NCI-H748 (cell line): ENCODE results near the gene RNF113A.
"Not testable (repeated sequence)": the region's sequence is repeated elsewhere in the genome, so short reads cannot be mapped to it uniquely, and the experiment has no call there.

Experiments
- DNase-seq: peaks from one replicate; lab custom pipeline; 2025; ENCODE audit not compliant: unreplicated experiment; lab: John Stamatoyannopoulos, UW

Gene RNF113A

DNA sequence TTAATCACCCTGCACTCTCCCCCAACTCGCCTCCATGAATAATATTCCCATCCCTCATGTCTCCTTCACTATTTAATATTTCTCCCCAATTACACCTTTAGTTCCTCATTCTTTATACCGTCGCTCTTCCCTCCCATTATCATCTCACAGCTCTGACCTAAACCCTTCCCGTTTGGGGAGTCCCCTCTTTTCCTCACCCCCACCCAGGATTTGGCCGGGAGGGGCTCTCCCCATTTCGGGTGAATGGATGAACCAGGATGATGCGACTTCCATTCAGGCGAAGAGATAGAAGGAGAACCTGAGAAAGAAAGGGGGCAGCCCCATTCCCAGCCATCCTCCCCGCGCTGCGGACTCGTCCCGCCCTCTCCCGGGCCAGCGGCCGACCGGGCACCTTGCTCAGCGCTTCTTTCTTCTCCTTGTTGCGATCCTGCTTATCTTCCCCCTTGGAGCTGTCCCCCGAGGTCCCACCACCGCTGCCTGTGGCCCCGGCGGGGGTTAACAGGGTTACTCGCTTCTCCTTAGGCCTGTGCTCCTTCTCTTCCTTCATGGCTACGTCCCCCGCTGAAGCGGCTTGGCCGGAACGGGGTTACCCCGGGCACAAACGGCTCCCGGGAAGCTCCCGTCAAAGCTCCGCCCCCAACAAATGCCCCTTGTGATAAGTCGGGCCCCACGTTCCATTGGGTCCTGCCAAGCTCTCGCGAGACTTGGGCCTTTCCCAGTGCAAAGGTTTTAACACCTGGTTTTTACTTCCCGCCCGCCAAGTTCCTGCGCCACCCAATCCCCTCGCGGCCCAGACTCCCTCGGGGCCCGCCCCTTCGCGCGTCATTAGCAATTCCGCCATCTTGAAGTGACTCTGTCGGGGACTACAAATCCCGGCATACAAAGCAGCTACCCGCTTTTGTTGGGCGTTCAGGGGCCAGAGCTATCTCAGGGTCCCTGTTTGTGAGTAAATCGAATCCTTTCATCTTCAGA lies 18.9 kb downstream of the RNF113A start, which contains the start of gene UPF3B:
Gene UPF3B, minus strand, starts transcription at position 582 of the 972 bp plus-strand sequence. Its CDS starts 35 bp downstream, at position 547.
- DNase-seq: peak; percentile 100

DNA sequence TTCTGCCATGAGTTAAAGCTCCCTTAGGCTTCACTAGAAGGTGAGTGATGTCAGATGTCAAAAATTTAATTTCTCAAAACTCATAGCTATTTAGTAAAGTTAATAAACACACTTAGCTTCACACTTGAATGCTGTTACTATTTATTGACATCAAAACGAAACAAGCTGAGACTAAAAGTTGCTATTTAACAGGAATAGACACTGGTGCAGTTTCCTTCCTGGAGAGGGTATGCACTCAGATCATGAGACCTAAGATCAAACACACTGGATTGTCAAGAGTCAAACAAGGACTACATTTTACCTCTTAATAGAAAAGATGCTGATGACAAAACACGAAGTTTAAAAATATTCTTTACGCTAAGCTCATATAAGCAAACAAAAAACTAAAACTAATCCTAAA lies 37.6 kb downstream of the RNF113A start:
- no peak for DNase-seq

DNA sequence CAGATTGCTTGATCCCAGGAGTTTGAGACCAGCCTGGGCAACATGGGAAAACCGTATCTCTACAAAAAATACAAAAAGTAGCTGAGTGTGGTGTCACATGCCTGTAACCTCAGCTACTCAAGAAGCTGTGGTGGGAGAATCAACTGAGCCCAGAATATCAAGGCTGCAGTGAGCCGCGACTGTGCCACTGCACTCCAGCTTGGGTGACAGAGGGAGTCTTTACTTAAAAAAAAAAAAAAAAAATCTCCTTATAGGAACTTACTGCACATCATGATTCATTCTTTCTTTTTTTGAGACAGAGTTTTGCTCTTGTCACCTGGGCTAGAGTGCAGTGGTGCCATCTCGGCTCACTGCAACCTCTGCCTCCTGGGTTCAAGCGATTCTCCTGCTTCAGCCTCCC lies 43.1 kb downstream of the RNF113A start:
- DNase-seq: no peak

DNA sequence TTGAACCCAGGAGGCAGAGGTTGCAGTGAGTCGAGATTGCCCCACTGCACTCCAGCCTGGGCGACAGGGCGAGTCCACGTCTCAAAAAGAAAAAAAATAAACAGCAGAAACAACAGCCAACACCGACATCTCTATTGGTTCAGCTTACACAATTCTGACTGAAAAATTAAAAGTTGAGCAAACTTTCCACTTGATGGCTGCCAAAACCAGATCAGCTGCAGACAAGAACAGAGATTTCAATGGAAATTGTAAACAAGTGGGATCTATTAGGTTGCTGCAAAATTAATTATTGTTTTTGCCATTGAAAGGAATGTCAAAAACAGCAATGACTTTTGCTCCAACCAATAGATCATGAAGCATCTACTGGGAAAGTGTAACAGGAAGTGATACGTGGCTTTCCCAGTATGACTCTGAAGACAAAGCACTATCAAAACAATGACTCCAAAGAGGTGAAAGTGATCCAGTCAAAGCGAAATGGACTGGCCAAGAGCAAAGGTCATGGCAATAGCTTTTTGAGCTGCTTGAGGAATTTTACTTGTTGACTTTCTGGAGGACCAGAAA lies 45.1 kb downstream of the RNF113A start:
- DNase-seq: no peak

DNA sequence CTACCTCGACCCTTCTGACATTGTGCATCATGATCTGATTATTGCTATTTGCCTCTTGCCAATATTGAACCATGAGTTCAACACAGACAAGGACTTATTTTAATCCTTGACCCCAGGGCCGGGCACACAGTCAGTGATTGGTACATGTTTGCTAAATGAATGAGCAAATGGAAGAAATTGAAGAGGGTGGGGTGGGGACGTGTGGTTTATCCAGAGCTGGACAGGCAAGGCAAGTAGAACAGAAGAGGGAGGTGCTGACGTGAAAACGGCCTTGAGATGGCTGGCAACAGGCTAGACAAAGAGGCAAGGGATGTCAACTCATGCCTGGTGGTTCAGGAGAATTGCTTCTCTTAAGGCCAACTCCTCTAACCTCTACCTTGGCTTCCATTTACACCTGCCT lies 47.3 kb downstream of the RNF113A start:
- DNase-seq: not testable (repeated sequence)

DNA sequence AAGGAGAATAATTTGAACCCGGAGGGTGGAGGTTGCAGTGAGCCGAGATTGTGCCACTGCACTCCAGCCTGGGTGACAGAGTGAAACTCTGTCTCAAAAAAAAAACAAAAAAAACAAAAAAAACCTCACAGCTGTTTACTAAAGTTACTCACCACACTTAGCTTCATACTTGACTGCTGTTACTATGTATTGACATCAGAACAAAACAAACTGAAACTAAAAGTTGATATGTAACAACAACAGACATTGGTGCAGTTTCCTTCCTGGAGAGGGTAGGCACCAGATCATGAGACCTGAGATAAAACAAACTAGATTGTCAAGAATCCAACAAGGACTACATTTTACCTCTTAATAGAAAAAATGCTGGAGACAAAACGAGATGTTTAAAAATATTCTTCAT lies 49.8 kb downstream of the RNF113A start:
- not testable (repeated sequence) for DNase-seq
